SK-N-SH (cell line): ENCODE measurements around the gene CHTF18. TPM values are rescaled to one million over a fixed set of nuclear protein-coding genes. Genes with fewer than 3 reads are reported as not detected.

Experiments used
- CTCF ChIA-PET: fragments of 300-600, 350-600 bp; formaldehyde crosslinking; extraction: SDS; loops from one replicate; lab custom pipeline; 2021; lab: Yijun Ruan, JAX
- POLR2A ChIA-PET: fragments of 350-600 bp; sonication (Branson Sonifier 250); formaldehyde crosslinking; extraction: SDS; loops from one replicate; lab custom pipeline; 2020; ENCODE audit warnings: antibody characterized with exemption, inconsistent platforms; lab: Yijun Ruan, JAX
- DNase-seq: peaks from one replicate; pipeline ENCODE4 v3.0.0; 2012
- H2AFZ ChIP-seq: fragments of 200-600 bp; sonication (generic); 2 replicates; pipeline ENCODE4 v1.8.1; 2016; ENCODE audit warnings: antibody characterized with exemption, mild to moderate bottlenecking, low read depth
- H3F3A ChIP-seq: fragments of 200-600 bp; sonication (generic); replicated peaks from 2 replicates; pipeline ENCODE3; 2016; ENCODE audit warnings: antibody characterized with exemption, mild to moderate bottlenecking; ENCODE audit not compliant: insufficient read depth
- H3K27ac ChIP-seq, 2 experiments: fragments of 200-500 bp in 1 of 2; fragments of 200-600 bp in 1 of 2; sonication (Bioruptor generic) in 1 of 2; sonication (generic), shearing (Covaris generic) in 1 of 2; 2 replicates each; pipeline versions ENCODE4 v1.5.1 to v1.6.1; 2014 to 2016; ENCODE audit warnings: low read depth in 2 of 2, inconsistent platforms in 1 of 2, low read length in 1 of 2, mild to moderate bottlenecking in 1 of 2, mixed read lengths in 1 of 2
- H3K27me3 ChIP-seq: fragments of 200-600 bp; sonication (generic), shearing (Covaris generic); 2 replicates; pipeline ENCODE4 v1.6.1; 2016; ENCODE audit warnings: mixed run types; ENCODE audit not compliant: insufficient read depth
- H3K36me3 ChIP-seq, 2 experiments: fragments of 200-500 bp in 1 of 2; fragments of 200-600 bp in 1 of 2; sonication (Bioruptor generic) in 1 of 2; sonication (generic) in 1 of 2; replicated peaks in 1 of 2; 2 replicates each; pipeline versions ENCODE3 to v1.5.1; 2014 to 2016; ENCODE audit warnings: low read length in 1 of 2, mild to moderate bottlenecking in 1 of 2; ENCODE audit not compliant: insufficient read depth in 2 of 2, control insufficient read depth in 1 of 2
- H3K4me1 ChIP-seq, 2 experiments: fragments of 200-500 bp in 1 of 2; fragments of 200-600 bp in 1 of 2; sonication (Bioruptor generic) in 1 of 2; sonication (generic), shearing (Covaris generic) in 1 of 2; 2 replicates each; pipeline versions ENCODE4 v1.5.1 to v1.6.1; 2014 to 2016; ENCODE audit warnings: low read depth in 1 of 2, low read length in 1 of 2, mixed run types in 1 of 2; ENCODE audit not compliant: insufficient read depth in 2 of 2, control insufficient read depth in 1 of 2
- H3K4me2 ChIP-seq: fragments of 200-600 bp; sonication (generic), shearing (Covaris generic); 2 replicates; pipeline ENCODE4 v1.6.1; 2017; ENCODE audit warnings: mixed run types
- H3K4me3 ChIP-seq, 2 experiments: fragments of 200-500 bp in 1 of 2; fragments of 200-600 bp in 1 of 2; sonication (Bioruptor generic) in 1 of 2; sonication (generic), shearing (Covaris generic) in 1 of 2; 2 replicates each; pipeline versions ENCODE4 v1.5.1 to v1.8.1; 2014 to 2016; ENCODE audit warnings: low read depth in 2 of 2, inconsistent platforms in 1 of 2, low read length in 1 of 2, mild to moderate bottlenecking in 1 of 2, mixed read lengths in 1 of 2, moderate library complexity in 1 of 2
- H3K79me2 ChIP-seq: fragments of 200-600 bp; sonication (generic); 2 replicates; pipeline ENCODE4 v1.8.1; 2017; ENCODE audit warnings: mild to moderate bottlenecking; ENCODE audit not compliant: insufficient read depth
- H3K9ac ChIP-seq: fragments of 200-600 bp; sonication (generic); 2 replicates; pipeline ENCODE4 v1.6.1; 2017; ENCODE audit warnings: mixed run types
- H3K9me2 ChIP-seq: fragments of 200-600 bp; sonication (generic); 2 replicates; pipeline ENCODE4 v1.6.1; 2017; ENCODE audit warnings: mixed run types
- H3K9me3 ChIP-seq: fragments of 200-600 bp; sonication (generic); 2 replicates; pipeline ENCODE4 v1.6.1; 2017; ENCODE audit warnings: mixed run types, mild to moderate bottlenecking, moderate library complexity
- H4K20me1 ChIP-seq: fragments of 200-600 bp; sonication (generic); 2 replicates; pipeline ENCODE4 v1.6.1; 2017; ENCODE audit warnings: mild to moderate bottlenecking, mixed run types; ENCODE audit not compliant: insufficient read depth
- CHD2 ChIP-seq: fragments of 150-350 bp; IDR thresholded peaks from 2 replicates; pipeline ENCODE4 v1.6.1; 2018; ENCODE audit warnings: low read length; ENCODE audit not compliant: partially characterized antibody
- EP300 ChIP-seq, 2 experiments: IDR thresholded peaks; 2 replicates each; pipeline versions ENCODE4 v1.4.0 to v1.6.1; 2012; ENCODE audit warnings: borderline replicate concordance in 1 of 2, low read depth in 1 of 2, low read length in 1 of 2
- JUND ChIP-seq: IDR thresholded peaks from 2 replicates; pipeline ENCODE4 v1.4.0; 2012
- NFIC ChIP-seq: IDR thresholded peaks from 2 replicates; pipeline ENCODE4 v1.4.0; 2012; ENCODE audit warnings: borderline replicate concordance
- NRF1 ChIP-seq: IDR thresholded peaks from 2 replicates; pipeline ENCODE4 v1.6.1; 2012; ENCODE audit warnings: low read depth, mild to moderate bottlenecking, low read length
- POLR2AphosphoS5 ChIP-seq: IDR thresholded peaks from 2 replicates; pipeline ENCODE4 v1.6.1; 2012; ENCODE audit warnings: low read depth, low read length
- RAD21 ChIP-seq: IDR thresholded peaks from 2 replicates; pipeline ENCODE4 v1.6.1; 2012; ENCODE audit warnings: mild to moderate bottlenecking, low read length
- RFX5 ChIP-seq: IDR thresholded peaks from 2 replicates; pipeline ENCODE4 v1.6.1; 2012; ENCODE audit warnings: mild to moderate bottlenecking, improper control_type of control experiment, low read length
- RXRA ChIP-seq: IDR thresholded peaks from 2 replicates; pipeline ENCODE4 v1.4.0; 2012; ENCODE audit warnings: low read depth, mild to moderate bottlenecking, borderline replicate concordance
- WGBS: methylation state at CpG from one replicate; pipeline ENCODE4 v1.1.6; 2017; ENCODE audit warnings: low lambda C conversion rate; 5-methylcytosine and 5-hydroxymethylcytosine counted together
- polyA plus RNA-seq, 3 experiments: library from polyadenylated mRNA; depleted of rRNA; stranded (reverse); fragments of >200 nt; gene quantifications; 2 replicates each; pipeline ENCODE4 v1.2.3, GENCODE V29; 2012
- TF ChIP-seq, protein P1 (sequence below): IDR thresholded peaks from 2 replicates; pipeline ENCODE4 v1.4.0; 2012; ENCODE audit warnings: low read depth, borderline replicate concordance
- TF ChIP-seq, protein P2 (sequence below): IDR thresholded peaks from 2 replicates; pipeline ENCODE4 v1.6.1; 2012; ENCODE audit warnings: mild to moderate bottlenecking, low read depth, low read length, moderate library complexity
- TF ChIP-seq, protein P3 (sequence below): IDR thresholded peaks from 2 replicates; pipeline ENCODE4 v1.4.0; 2012; ENCODE audit warnings: low read depth, borderline replicate concordance
- TF ChIP-seq, protein P4 (sequence below): IDR thresholded peaks from 2 replicates; pipeline ENCODE4 v1.4.0; 2012; ENCODE audit warnings: low read depth
- TF ChIP-seq, protein P5 (sequence below): fragments of 150-350 bp; IDR thresholded peaks from 2 replicates; pipeline ENCODE4 v1.6.1; 2017; ENCODE audit warnings: antibody characterized with exemption, low read length, low read depth, borderline replicate concordance

The CHTF18 gene
- polyA plus RNA-seq, 1 of the 3 experiments (the other 2 are of a cell fraction) = 17.7 TPM

DNA sequence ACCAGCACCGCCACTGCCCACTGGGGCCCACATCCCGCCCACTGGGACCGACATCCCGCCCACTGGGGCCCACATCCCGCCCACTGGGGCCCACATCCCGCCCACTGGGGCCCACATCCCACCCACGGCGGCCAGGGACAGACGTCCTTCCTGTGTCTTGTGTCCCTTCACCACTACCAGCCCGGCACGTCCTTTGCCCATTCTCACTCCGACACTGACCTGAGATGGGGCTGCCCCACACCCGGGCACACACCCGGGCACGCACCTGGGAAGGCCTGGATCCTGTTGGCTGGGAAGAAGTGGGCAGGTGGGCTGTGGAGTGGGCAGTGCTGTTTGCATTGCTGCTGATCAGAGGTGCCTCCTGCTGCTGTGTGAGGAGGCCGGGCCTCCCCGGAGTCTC is 40.5 kb downstream of the CHTF18 start:
- Histone ChIP-seq H3K9me3 (no peaks in the 10 kb centered on the region), H3F3A (no peaks in the 10 kb centered on the region)
- POLR2A ChIA-PET = no interaction called here

More for the DNA sequence above, 40.5 kb downstream of the CHTF18 start:
- DNase-seq = no peak
- Histone ChIP-seq H3K27me3 (peaks cover 42% of the 10 kb centered on the region), H3K79me2 (no peaks in the 10 kb centered on the region), H2AFZ (no peak overlapping the region), H3K4me2 (no peak overlapping the region), H3K4me1 (peaks cover 0 to 5% of the 10 kb centered on the region in 2 experiments; a peak in 2 of 4 replicates), H4K20me1 (no peaks in the 10 kb centered on the region), H3K9me2 (no peaks in the 10 kb centered on the region), H3K36me3 (no peaks in the 10 kb centered on the region), H3K27ac (no peak overlapping the region), H3K4me3 (no peak overlapping the region), H3K9ac (no peak overlapping the region)
- WGBS = 50% methylated on average over 16 of the region's 17 CpGs
- CTCF ChIA-PET = interaction anchor here (2.1 kb wide), 1 partner anchor 226 kb away, joined by 5 read pairs; no protein-coding TSS in a partner anchor
- TF ChIP-seq EP300 (IDR thresholded peaks at IDR 0.05; ENCODE audit: borderline replicate concordance in 1 of 2, low read depth in 1 of 2, low read length in 1 of 2) (no peak), NRF1 (no peak), NFIC (no peak), CHD2 (no peak), POLR2AphosphoS5 (no peak), RFX5 (no peak), RXRA (no peak), JUND (no peak), RAD21 (no peak)
- TF ChIP-seq, protein P1, sequence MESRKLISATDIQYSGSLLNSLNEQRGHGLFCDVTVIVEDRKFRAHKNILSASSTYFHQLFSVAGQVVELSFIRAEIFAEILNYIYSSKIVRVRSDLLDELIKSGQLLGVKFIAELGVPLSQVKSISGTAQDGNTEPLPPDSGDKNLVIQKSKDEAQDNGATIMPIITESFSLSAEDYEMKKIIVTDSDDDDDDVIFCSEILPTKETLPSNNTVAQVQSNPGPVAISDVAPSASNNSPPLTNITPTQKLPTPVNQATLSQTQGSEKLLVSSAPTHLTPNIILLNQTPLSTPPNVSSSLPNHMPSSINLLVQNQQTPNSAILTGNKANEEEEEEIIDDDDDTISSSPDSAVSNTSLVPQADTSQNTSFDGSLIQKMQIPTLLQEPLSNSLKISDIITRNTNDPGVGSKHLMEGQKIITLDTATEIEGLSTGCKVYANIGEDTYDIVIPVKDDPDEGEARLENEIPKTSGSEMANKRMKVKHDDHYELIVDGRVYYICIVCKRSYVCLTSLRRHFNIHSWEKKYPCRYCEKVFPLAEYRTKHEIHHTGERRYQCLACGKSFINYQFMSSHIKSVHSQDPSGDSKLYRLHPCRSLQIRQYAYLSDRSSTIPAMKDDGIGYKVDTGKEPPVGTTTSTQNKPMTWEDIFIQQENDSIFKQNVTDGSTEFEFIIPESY = no peak
- TF ChIP-seq, protein P2, sequence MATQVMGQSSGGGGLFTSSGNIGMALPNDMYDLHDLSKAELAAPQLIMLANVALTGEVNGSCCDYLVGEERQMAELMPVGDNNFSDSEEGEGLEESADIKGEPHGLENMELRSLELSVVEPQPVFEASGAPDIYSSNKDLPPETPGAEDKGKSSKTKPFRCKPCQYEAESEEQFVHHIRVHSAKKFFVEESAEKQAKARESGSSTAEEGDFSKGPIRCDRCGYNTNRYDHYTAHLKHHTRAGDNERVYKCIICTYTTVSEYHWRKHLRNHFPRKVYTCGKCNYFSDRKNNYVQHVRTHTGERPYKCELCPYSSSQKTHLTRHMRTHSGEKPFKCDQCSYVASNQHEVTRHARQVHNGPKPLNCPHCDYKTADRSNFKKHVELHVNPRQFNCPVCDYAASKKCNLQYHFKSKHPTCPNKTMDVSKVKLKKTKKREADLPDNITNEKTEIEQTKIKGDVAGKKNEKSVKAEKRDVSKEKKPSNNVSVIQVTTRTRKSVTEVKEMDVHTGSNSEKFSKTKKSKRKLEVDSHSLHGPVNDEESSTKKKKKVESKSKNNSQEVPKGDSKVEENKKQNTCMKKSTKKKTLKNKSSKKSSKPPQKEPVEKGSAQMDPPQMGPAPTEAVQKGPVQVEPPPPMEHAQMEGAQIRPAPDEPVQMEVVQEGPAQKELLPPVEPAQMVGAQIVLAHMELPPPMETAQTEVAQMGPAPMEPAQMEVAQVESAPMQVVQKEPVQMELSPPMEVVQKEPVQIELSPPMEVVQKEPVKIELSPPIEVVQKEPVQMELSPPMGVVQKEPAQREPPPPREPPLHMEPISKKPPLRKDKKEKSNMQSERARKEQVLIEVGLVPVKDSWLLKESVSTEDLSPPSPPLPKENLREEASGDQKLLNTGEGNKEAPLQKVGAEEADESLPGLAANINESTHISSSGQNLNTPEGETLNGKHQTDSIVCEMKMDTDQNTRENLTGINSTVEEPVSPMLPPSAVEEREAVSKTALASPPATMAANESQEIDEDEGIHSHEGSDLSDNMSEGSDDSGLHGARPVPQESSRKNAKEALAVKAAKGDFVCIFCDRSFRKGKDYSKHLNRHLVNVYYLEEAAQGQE = no peak
- TF ChIP-seq, protein P3, sequence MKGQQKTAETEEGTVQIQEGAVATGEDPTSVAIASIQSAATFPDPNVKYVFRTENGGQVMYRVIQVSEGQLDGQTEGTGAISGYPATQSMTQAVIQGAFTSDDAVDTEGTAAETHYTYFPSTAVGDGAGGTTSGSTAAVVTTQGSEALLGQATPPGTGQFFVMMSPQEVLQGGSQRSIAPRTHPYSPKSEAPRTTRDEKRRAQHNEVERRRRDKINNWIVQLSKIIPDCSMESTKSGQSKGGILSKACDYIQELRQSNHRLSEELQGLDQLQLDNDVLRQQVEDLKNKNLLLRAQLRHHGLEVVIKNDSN = no peak
- TF ChIP-seq, protein P4, sequence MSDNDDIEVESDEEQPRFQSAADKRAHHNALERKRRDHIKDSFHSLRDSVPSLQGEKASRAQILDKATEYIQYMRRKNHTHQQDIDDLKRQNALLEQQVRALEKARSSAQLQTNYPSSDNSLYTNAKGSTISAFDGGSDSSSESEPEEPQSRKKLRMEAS = no peak
- TF ChIP-seq, protein P5, sequence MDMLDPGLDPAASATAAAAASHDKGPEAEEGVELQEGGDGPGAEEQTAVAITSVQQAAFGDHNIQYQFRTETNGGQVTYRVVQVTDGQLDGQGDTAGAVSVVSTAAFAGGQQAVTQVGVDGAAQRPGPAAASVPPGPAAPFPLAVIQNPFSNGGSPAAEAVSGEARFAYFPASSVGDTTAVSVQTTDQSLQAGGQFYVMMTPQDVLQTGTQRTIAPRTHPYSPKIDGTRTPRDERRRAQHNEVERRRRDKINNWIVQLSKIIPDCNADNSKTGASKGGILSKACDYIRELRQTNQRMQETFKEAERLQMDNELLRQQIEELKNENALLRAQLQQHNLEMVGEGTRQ = no peak
